ENCODE measurements around the gene CABP1.
A peak's percentile ranks its signal among the peaks of the same experiment; 100 is the strongest.
"Not testable (repeated sequence)": the region's sequence is repeated elsewhere in the genome, so short reads cannot be mapped to it uniquely, and the experiment has no call there.

CABP1 gene

GRCh38 chr12:120668868-120669840 lies 28.7 kb downstream of the CABP1 start:
- DNase-seq, result no peak

GRCh38 chr12:120670237-120670636 lies 29.8 kb downstream of the CABP1 start:
- DNase-seq, result not testable (repeated sequence)

GRCh38 chr12:120670667-120671066 lies 30.2 kb downstream of the CABP1 start:
- no peak for DNase-seq

- DNase-seq, result no peak
These were observed 33.7 kb downstream of the CABP1 start for GRCh38 chr12:120674097-120674636.

- DNase-seq, result no peak
These were observed 37.5 kb downstream of the CABP1 start for GRCh38 chr12:120677765-120678473.

GRCh38 chr12:120678572-120678971 lies 38.1 kb downstream of the CABP1 start:
- no peak for DNase-seq

- DNase-seq, result no peak
These were observed 39.8 kb downstream of the CABP1 start for GRCh38 chr12:120680165-120680738.

GRCh38 chr12:120684523-120684932 lies 44.1 kb downstream of the CABP1 start:
- no peak for DNase-seq

GRCh38 chr12:120685522-120685921 lies 45.1 kb downstream of the CABP1 start:
- no peak for DNase-seq

GRCh38 chr12:120686151-120686689 lies 45.8 kb downstream of the CABP1 start:
- DNase-seq, result peak; percentile 100

- peak; percentile 98 for DNase-seq
These were observed 46.5 kb downstream of the CABP1 start, which contains the start of gene MLEC for GRCh38 chr12:120686690-120687577. Gene MLEC (plus strand): TSS chr12:120687149. CDS start chr12:120687297, 148 bp downstream.

- no peak for DNase-seq
These were observed 47.3 kb downstream of the CABP1 start for GRCh38 chr12:120687578-120688289.

- no peak for DNase-seq
These were observed 48.2 kb downstream of the CABP1 start for GRCh38 chr12:120688527-120689071.

GRCh38 chr12:120689397-120690082 lies 49.1 kb downstream of the CABP1 start:
- no peak for DNase-seq

- DNase-seq, result no peak
These were observed 49.6 kb downstream of the CABP1 start for GRCh38 chr12:120690083-120690450.

GRCh38 chr12:120690978-120691377 lies 50.6 kb downstream of the CABP1 start:
- no peak for DNase-seq

GRCh38 chr12:120692524-120693033 lies 52.2 kb downstream of the CABP1 start:
- no peak for DNase-seq

- no peak for DNase-seq
These were observed 53.4 kb downstream of the CABP1 start for GRCh38 chr12:120693848-120694247.

- DNase-seq, result no peak
These were observed 56.2 kb downstream of the CABP1 start for GRCh38 chr12:120696626-120697025.

- no peak for DNase-seq
These were observed 56.9 kb downstream of the CABP1 start for GRCh38 chr12:120697344-120697743.

All from NCI-H774 (cell line).